MM.1S (cell line): ENCODE results near the gene GNLY.

Source experiments
- EZH2 ChIP-seq: fragments of 300-600 bp; sonication (generic); optimal IDR thresholded peaks from 2 replicates; pipeline ENCODE3; 2017; ENCODE audit warnings: low read depth, mild to moderate bottlenecking, antibody characterized with exemption, low read length, mixed read lengths
- EZH2phosphoT487 ChIP-seq: fragments of 300-600 bp; sonication (generic); IDR thresholded peaks from 2 replicates; pipeline ENCODE4 v1.6.1; 2018; ENCODE audit warnings: antibody characterized with exemption, low read length
- TF ChIP-seq, protein P1 (sequence below): fragments of 300-600 bp; sonication (generic); IDR thresholded peaks from 2 replicates; pipeline ENCODE4 v1.5.1; 2016; ENCODE audit warnings: antibody characterized with exemption, low read length, mixed read lengths

DNA sequence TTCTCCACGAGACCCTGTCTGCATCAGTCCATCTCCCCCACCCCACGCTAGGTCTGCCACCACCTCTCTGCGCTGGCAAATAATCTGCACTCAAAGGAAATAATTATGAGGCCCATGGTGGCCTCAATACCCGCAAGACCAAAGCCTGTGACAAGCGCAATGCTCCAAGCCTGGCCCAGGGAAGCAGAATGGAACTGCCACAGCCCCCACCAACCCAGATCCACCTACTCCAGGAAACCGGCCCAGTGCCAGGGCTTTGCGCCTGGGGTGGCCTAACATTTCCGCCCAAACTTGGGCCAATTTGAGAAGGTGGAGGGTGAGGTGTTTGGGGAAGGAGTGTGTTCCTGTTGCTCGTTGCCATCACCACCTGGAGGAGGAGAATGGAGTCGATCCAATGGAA, 33.6 kb downstream of the GNLY start:
- TF ChIP-seq, protein P1, sequence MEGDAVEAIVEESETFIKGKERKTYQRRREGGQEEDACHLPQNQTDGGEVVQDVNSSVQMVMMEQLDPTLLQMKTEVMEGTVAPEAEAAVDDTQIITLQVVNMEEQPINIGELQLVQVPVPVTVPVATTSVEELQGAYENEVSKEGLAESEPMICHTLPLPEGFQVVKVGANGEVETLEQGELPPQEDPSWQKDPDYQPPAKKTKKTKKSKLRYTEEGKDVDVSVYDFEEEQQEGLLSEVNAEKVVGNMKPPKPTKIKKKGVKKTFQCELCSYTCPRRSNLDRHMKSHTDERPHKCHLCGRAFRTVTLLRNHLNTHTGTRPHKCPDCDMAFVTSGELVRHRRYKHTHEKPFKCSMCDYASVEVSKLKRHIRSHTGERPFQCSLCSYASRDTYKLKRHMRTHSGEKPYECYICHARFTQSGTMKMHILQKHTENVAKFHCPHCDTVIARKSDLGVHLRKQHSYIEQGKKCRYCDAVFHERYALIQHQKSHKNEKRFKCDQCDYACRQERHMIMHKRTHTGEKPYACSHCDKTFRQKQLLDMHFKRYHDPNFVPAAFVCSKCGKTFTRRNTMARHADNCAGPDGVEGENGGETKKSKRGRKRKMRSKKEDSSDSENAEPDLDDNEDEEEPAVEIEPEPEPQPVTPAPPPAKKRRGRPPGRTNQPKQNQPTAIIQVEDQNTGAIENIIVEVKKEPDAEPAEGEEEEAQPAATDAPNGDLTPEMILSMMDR: no peak
- no peak for TF ChIP-seq EZH2
- no peak for TF ChIP-seq EZH2phosphoT487
